ENCODE data around the gene FOXG1. TPM values are rescaled to one million over a fixed set of nuclear protein-coding genes. Genes with fewer than 3 reads are reported as not detected.

FOXG1 gene
- polyA plus RNA-seq, 1 donor from 2014 or later = 53.5 TPM

DNA sequence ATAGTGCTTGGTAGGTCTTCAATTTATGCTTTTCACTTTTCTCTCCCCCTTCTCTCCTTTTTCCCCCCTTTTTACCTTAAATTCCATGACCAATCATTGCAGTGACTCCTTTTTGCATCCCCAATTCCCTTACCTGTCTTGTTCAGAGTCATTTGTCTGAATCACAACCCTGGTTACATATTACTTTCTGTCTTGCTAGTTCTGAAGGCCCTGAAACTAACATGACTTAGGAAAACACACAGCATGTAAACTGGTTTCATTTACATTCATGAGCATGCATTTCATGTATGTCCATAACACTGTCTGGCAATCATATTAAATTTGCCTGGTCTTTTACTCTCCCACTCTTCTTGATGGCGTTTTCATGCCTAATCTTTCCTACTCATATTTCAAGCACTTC, 20.3 kb upstream of the FOXG1 start:
- no peak overlapping the region for H3K4me3 ChIP-seq (ENCODE audit: low read length)
- no peaks in the 10 kb centered on the region for H3K9me2 ChIP-seq (ENCODE audit: insufficient read depth, low read length)
- H3K79me2 ChIP-seq (replicated peaks; ENCODE audit: insufficient read depth, low read length) = peaks cover 22% of the 10 kb centered on the region
- H4K20me1 ChIP-seq (ENCODE audit: insufficient read depth) = no peaks in the 10 kb centered on the region
- H3K9ac ChIP-seq (ENCODE audit: low read length) = no peak overlapping the region
- H3K4me2 ChIP-seq (ENCODE audit: low read length) = no peak overlapping the region
- no peak overlapping the region for H2AFZ ChIP-seq (ENCODE audit: low read depth, low read length)
- H3K9me3 ChIP-seq (ENCODE audit: low read length) = no peaks in the 10 kb centered on the region
- H3K27ac ChIP-seq (ENCODE audit: low read length) = no peak overlapping the region
- TF ChIP-seq, protein P1, sequence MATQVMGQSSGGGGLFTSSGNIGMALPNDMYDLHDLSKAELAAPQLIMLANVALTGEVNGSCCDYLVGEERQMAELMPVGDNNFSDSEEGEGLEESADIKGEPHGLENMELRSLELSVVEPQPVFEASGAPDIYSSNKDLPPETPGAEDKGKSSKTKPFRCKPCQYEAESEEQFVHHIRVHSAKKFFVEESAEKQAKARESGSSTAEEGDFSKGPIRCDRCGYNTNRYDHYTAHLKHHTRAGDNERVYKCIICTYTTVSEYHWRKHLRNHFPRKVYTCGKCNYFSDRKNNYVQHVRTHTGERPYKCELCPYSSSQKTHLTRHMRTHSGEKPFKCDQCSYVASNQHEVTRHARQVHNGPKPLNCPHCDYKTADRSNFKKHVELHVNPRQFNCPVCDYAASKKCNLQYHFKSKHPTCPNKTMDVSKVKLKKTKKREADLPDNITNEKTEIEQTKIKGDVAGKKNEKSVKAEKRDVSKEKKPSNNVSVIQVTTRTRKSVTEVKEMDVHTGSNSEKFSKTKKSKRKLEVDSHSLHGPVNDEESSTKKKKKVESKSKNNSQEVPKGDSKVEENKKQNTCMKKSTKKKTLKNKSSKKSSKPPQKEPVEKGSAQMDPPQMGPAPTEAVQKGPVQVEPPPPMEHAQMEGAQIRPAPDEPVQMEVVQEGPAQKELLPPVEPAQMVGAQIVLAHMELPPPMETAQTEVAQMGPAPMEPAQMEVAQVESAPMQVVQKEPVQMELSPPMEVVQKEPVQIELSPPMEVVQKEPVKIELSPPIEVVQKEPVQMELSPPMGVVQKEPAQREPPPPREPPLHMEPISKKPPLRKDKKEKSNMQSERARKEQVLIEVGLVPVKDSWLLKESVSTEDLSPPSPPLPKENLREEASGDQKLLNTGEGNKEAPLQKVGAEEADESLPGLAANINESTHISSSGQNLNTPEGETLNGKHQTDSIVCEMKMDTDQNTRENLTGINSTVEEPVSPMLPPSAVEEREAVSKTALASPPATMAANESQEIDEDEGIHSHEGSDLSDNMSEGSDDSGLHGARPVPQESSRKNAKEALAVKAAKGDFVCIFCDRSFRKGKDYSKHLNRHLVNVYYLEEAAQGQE (IDR thresholded peaks at IDR 0.05; ENCODE audit: borderline replicate concordance) = no peak
- no peak for TF ChIP-seq EP300 (conservative IDR thresholded peaks at IDR 0.05; ENCODE audit: poor library complexity, severe bottlenecking)
- TF ChIP-seq POLR2AphosphoS5 (IDR thresholded peaks at IDR 0.05) = no peak
- TF ChIP-seq SMC3 (conservative IDR thresholded peaks at IDR 0.05; ENCODE audit: poor library complexity) = no peak
- TF ChIP-seq, protein P2, sequence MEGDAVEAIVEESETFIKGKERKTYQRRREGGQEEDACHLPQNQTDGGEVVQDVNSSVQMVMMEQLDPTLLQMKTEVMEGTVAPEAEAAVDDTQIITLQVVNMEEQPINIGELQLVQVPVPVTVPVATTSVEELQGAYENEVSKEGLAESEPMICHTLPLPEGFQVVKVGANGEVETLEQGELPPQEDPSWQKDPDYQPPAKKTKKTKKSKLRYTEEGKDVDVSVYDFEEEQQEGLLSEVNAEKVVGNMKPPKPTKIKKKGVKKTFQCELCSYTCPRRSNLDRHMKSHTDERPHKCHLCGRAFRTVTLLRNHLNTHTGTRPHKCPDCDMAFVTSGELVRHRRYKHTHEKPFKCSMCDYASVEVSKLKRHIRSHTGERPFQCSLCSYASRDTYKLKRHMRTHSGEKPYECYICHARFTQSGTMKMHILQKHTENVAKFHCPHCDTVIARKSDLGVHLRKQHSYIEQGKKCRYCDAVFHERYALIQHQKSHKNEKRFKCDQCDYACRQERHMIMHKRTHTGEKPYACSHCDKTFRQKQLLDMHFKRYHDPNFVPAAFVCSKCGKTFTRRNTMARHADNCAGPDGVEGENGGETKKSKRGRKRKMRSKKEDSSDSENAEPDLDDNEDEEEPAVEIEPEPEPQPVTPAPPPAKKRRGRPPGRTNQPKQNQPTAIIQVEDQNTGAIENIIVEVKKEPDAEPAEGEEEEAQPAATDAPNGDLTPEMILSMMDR (IDR thresholded peaks at IDR 0.05; ENCODE audit: poor library complexity, severe bottlenecking) = no peak
- no peak for TF ChIP-seq RAD21 (conservative IDR thresholded peaks at IDR 0.05)
- no peak for TF ChIP-seq MXI1 (conservative IDR thresholded peaks at IDR 0.05; ENCODE audit: poor library complexity, severe bottlenecking)
- TF ChIP-seq TAF1 (IDR thresholded peaks at IDR 0.05; ENCODE audit: low read depth) = no peak
- TF ChIP-seq EZH2 (IDR thresholded peaks at IDR 0.05; ENCODE audit: borderline replicate concordance, insufficient read depth, low read length, poor library complexity, severe bottlenecking) = no peak
- H3K27me3 ChIP-seq (ENCODE audit: insufficient read depth, low read depth, low read length) = no peaks in the 10 kb centered on the region
- H3K36me3 ChIP-seq (ENCODE audit: insufficient read depth, low read length) = no peaks in the 10 kb centered on the region
- no peaks in the 10 kb centered on the region for H3F3A ChIP-seq (ENCODE audit: insufficient read depth, low read length, poor library complexity, severe bottlenecking)

- H3K9me2 ChIP-seq (ENCODE audit: insufficient read depth, low read length) = no peaks in the 10 kb centered on the region
- H3K27me3 ChIP-seq (ENCODE audit: insufficient read depth, low read depth, low read length) = no peaks in the 10 kb centered on the region
- no peak overlapping the region for H3K4me3 ChIP-seq (ENCODE audit: low read length)
- H3K27ac ChIP-seq (ENCODE audit: low read length) = no peak overlapping the region
- H4K20me1 ChIP-seq (ENCODE audit: insufficient read depth) = no peaks in the 10 kb centered on the region
- no peak overlapping the region for H3K9ac ChIP-seq (ENCODE audit: low read length)
- H2AFZ ChIP-seq (ENCODE audit: low read depth, low read length) = no peak overlapping the region
- H3K4me2 ChIP-seq (ENCODE audit: low read length) = no peak overlapping the region
- H3K36me3 ChIP-seq (ENCODE audit: insufficient read depth, low read length) = no peaks in the 10 kb centered on the region
- H3K9me3 ChIP-seq (ENCODE audit: low read length) = no peaks in the 10 kb centered on the region
- TF ChIP-seq, protein P2 (IDR thresholded peaks at IDR 0.05; ENCODE audit: poor library complexity, severe bottlenecking) = peak; percentile 81
- TF ChIP-seq, protein P1 (IDR thresholded peaks at IDR 0.05; ENCODE audit: borderline replicate concordance) = no peak
- no peak for TF ChIP-seq EZH2 (IDR thresholded peaks at IDR 0.05; ENCODE audit: borderline replicate concordance, insufficient read depth, low read length, poor library complexity, severe bottlenecking)
- peak; percentile 74 for TF ChIP-seq SMC3 (conservative IDR thresholded peaks at IDR 0.05; ENCODE audit: poor library complexity)
- no peak for TF ChIP-seq MXI1 (conservative IDR thresholded peaks at IDR 0.05; ENCODE audit: poor library complexity, severe bottlenecking)
- TF ChIP-seq EP300 (conservative IDR thresholded peaks at IDR 0.05; ENCODE audit: poor library complexity, severe bottlenecking) = no peak
- TF ChIP-seq RAD21 (conservative IDR thresholded peaks at IDR 0.05) = peak; percentile 78
- TF ChIP-seq TAF1 (IDR thresholded peaks at IDR 0.05; ENCODE audit: low read depth) = no peak
- TF ChIP-seq POLR2AphosphoS5 (IDR thresholded peaks at IDR 0.05) = no peak
- H3F3A ChIP-seq (ENCODE audit: insufficient read depth, low read length, poor library complexity, severe bottlenecking) = peaks cover 4% of the 10 kb centered on the region
- H3K79me2 ChIP-seq (replicated peaks; ENCODE audit: insufficient read depth, low read length) = peaks cover 73% of the 10 kb centered on the region
Measured at GRCh38 chr14:28751467-28752058, 15.0 kb upstream of the FOXG1 start.

All from neural cell (in vitro differentiated cells).